Calu3 (cell line): ENCODE results near the gene FGF14. TPM values are rescaled to one million over a fixed set of nuclear protein-coding genes. Genes with fewer than 3 reads are reported as not detected.

Source experiments
- BruUV-seq: library from RNA; stranded (reverse); fragments of 400-500 nt; replicated peaks from 2 replicates; lab custom pipeline; 2021; lab: Mats Ljungman, UMichigan
- CTCF ChIA-PET: fragments of 300-600 bp; sonication (Branson Sonifier 250); formaldehyde crosslinking; loops from one replicate; lab custom pipeline; 2022; ENCODE audit warnings: antibody characterized with exemption; lab: Charles Lee
- DNase-seq: peaks from one replicate; pipeline ENCODE4 v3.0.0; 2022
- H3K27ac Mint-ChIP-seq: one replicate; pipeline ENCODE4 v1.8.0; 2022; ENCODE audit warnings: mixed read lengths; ENCODE audit not compliant: unreplicated experiment
- H3K27me3 Mint-ChIP-seq: one replicate; pipeline ENCODE4 v1.8.0; 2022; ENCODE audit warnings: mixed read lengths; ENCODE audit not compliant: unreplicated experiment
- H3K36me3 Mint-ChIP-seq: one replicate; pipeline ENCODE4 v1.8.0; 2022; ENCODE audit warnings: mild to moderate bottlenecking, moderate library complexity, mixed read lengths; ENCODE audit not compliant: insufficient read depth, unreplicated experiment
- H3K4me1 Mint-ChIP-seq: one replicate; pipeline ENCODE4 v1.8.0; 2022; ENCODE audit warnings: mild to moderate bottlenecking, low read depth, mixed read lengths; ENCODE audit not compliant: unreplicated experiment
- H3K4me3 Mint-ChIP-seq: one replicate; pipeline ENCODE4 v1.8.0; 2022; ENCODE audit warnings: mild to moderate bottlenecking, low read depth, moderate library complexity, mixed read lengths; ENCODE audit not compliant: unreplicated experiment
- H3K9me3 Mint-ChIP-seq: one replicate; pipeline ENCODE4 v1.8.0; 2022; ENCODE audit warnings: low read depth, mixed read lengths; ENCODE audit not compliant: unreplicated experiment
- intact Hi-C: fragments of 100-400 bp; cut with micrococcal nuclease; formaldehyde crosslinking; loops from one replicate; pipeline ENCODE4 v1.10.0; 2022; ENCODE audit not compliant: unreplicated experiment
- total RNA-seq: library from RNA; stranded (reverse); gene quantifications from 2 replicates; pipeline ENCODE4 v1.2.3, GENCODE V29; 2022
- TF ChIP-seq, protein P1 (sequence below): fragments of 200-600 bp; IDR thresholded peaks from one replicate; pipeline ENCODE4 v1.8.0; 2022; ENCODE audit warnings: antibody characterized with exemption; ENCODE audit not compliant: unreplicated experiment

The FGF14 gene
- total RNA-seq, 1 experiment from 2014 or later = 0.21 TPM

- Mint-ChIP-seq H3K27me3 (no peaks in the 10 kb centered on the region), H3K36me3 (no peaks in the 10 kb centered on the region), H3K9me3 (no peaks in the 10 kb centered on the region), H3K4me1 (no peaks in the 10 kb centered on the region), H3K4me3 (no peak overlapping the region), H3K27ac (no peak overlapping the region)
- TF ChIP-seq, protein P1, sequence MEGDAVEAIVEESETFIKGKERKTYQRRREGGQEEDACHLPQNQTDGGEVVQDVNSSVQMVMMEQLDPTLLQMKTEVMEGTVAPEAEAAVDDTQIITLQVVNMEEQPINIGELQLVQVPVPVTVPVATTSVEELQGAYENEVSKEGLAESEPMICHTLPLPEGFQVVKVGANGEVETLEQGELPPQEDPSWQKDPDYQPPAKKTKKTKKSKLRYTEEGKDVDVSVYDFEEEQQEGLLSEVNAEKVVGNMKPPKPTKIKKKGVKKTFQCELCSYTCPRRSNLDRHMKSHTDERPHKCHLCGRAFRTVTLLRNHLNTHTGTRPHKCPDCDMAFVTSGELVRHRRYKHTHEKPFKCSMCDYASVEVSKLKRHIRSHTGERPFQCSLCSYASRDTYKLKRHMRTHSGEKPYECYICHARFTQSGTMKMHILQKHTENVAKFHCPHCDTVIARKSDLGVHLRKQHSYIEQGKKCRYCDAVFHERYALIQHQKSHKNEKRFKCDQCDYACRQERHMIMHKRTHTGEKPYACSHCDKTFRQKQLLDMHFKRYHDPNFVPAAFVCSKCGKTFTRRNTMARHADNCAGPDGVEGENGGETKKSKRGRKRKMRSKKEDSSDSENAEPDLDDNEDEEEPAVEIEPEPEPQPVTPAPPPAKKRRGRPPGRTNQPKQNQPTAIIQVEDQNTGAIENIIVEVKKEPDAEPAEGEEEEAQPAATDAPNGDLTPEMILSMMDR = no peak
- no TSS peak for BruUV-seq
- CTCF ChIA-PET = no interaction called here
- intact Hi-C loops = no loop called here
- DNase-seq = no peak
Observed at GRCh38 chr13:102317593-102317992, 84.3 kb downstream of the FGF14 start.

DNA sequence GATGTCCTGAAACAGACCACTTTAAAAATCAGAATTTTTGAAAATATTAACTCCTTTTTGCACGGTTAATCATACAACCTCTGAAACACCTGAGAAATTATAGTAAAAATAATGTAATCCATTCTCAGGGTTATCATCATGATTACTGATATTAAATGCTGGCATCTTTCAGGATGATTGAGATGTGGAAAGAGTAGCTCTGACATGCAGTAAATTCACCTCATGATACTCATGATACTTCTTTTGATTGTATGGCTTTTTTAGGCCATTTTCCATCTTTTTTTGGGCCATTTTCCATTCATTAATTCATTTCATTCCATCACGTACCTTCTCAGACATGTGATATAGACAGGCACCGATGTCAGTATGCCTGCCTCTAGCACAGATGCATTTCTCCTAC lies 85.1 kb downstream of the FGF14 start:
- no peaks in the 10 kb centered on the region for H3K27me3 Mint-ChIP-seq
- DNase-seq = no peak
- no peak overlapping the region for H3K4me3 Mint-ChIP-seq
- CTCF ChIA-PET = no interaction called here
- no peaks in the 10 kb centered on the region for H3K9me3 Mint-ChIP-seq
- no peaks in the 10 kb centered on the region for H3K36me3 Mint-ChIP-seq
- intact Hi-C loops = no loop called here
- no peaks in the 10 kb centered on the region for H3K4me1 Mint-ChIP-seq
- H3K27ac Mint-ChIP-seq = no peak overlapping the region
- TF ChIP-seq, protein P1 = no peak
- no TSS peak for BruUV-seq

DNA sequence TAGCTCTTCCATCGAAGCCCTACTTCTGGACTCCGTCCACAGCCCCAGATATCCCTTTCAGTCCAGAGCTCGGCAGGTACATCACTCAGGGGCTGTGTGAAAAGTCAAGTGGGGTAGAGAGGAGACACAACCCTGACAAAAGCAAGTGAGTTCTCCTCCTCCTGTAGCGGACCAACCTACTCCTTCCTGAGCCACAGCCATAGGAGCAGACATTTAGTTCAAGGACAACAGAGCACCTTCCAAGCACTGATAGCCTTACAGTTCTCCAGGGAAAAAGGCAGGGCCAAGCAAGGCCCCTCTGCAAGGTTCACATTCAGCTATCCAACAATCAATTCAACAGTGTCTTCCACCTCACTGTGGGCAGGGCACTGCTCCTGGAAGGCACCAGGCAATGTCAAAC lies 89.0 kb downstream of the FGF14 start:
- TF ChIP-seq, protein P1 = no peak
- Mint-ChIP-seq H3K27me3 (no peaks in the 10 kb centered on the region), H3K4me3 (no peak overlapping the region), H3K9me3 (no peaks in the 10 kb centered on the region), H3K36me3 (no peaks in the 10 kb centered on the region), H3K27ac (no peak overlapping the region), H3K4me1 (no peaks in the 10 kb centered on the region)
- intact Hi-C loops = no loop called here
- CTCF ChIA-PET = no interaction called here
- DNase-seq = no peak
- no TSS peak for BruUV-seq

DNA sequence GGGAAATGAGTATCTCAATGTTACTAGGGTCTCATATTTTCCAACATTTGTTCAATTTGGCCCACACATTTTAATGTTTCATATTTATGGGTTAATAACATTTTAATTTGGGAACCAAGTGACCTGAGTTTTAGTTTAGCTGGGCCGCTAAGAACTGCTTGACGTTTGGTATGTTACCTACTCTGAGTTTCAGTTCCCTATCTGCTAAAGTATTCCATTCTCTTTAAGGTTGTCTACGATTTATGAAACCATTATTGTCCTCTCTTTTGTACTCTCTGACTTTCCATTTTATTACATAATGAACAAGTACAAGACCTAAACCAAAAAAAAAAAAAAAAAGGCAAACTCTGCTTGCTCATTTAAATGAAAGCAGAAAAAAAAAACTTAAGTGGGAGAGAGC lies 89.9 kb downstream of the FGF14 start:
- H3K4me3 Mint-ChIP-seq = no peak overlapping the region
- no peaks in the 10 kb centered on the region for H3K27me3 Mint-ChIP-seq
- no TSS peak for BruUV-seq
- CTCF ChIA-PET = no interaction called here
- no peaks in the 10 kb centered on the region for H3K4me1 Mint-ChIP-seq
- no peaks in the 10 kb centered on the region for H3K9me3 Mint-ChIP-seq
- no peak for DNase-seq
- TF ChIP-seq, protein P1 = no peak
- intact Hi-C loops = no loop called here
- no peaks in the 10 kb centered on the region for H3K36me3 Mint-ChIP-seq
- no peak overlapping the region for H3K27ac Mint-ChIP-seq
